Stimulated activated CD4-positive, alpha-beta T cell treated with anti-CD3 and anti-CD28 coated beads, Interleukin-15, amount 100 ng/mL, for 1 hour (primary cell): ENCODE data around the gene ZNRF1.

Source experiments
- DNase-seq, 2 donors: peaks; one replicate each; pipeline ENCODE4 v3.0.0-alpha.2; 2020; ENCODE audit warnings: low read depth in 1 of 2, low spot score in 1 of 2

ZNRF1 gene

DNA sequence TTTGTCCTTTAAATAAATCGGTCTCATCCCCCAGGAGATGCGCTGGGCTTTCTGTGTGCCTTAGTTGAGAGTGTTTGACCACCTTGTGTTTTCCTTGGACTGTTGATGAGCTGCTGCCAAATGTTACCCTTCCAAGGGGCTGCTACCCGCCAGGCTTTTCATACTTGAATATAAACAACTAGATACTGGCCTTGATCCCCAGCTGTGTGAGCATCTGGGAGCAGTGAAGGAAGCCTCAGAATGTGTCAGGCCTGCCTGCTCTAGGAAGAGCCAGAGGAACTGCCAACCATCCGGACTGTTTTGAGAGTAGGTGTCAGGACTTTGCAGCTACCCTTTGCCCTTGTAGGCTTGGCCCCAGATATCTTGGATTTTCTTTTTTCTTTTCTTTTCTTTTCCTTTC lies 60.0 kb downstream of the ZNRF1 start:
- DNase-seq = no peak

- DNase-seq = no peak
These were observed 60.6 kb downstream of the ZNRF1 start for GRCh38 chr16:75059411-75059810.

GRCh38 chr16:75060723-75061122 lies 61.9 kb downstream of the ZNRF1 start:
- DNase-seq = no peak

DNA sequence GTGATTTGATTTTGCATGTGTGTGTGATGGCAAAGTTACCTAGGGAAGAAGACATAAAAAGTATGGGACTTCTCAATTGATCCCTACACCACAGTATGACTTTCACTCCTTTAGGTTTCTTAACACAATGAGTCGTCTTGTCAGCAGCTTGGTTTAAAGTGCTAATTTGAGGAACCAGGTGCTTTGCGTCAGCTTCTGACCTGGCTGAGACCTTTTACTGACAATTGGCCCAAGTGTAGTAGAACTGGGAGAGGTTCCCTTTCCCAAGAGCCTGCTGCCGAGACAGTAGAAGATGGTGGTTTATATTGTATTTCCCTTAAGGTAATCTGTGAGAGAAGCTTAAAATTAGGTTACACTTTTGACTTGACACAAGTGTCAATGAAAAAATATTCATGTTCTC lies 62.8 kb downstream of the ZNRF1 start:
- no peak for DNase-seq

DNA sequence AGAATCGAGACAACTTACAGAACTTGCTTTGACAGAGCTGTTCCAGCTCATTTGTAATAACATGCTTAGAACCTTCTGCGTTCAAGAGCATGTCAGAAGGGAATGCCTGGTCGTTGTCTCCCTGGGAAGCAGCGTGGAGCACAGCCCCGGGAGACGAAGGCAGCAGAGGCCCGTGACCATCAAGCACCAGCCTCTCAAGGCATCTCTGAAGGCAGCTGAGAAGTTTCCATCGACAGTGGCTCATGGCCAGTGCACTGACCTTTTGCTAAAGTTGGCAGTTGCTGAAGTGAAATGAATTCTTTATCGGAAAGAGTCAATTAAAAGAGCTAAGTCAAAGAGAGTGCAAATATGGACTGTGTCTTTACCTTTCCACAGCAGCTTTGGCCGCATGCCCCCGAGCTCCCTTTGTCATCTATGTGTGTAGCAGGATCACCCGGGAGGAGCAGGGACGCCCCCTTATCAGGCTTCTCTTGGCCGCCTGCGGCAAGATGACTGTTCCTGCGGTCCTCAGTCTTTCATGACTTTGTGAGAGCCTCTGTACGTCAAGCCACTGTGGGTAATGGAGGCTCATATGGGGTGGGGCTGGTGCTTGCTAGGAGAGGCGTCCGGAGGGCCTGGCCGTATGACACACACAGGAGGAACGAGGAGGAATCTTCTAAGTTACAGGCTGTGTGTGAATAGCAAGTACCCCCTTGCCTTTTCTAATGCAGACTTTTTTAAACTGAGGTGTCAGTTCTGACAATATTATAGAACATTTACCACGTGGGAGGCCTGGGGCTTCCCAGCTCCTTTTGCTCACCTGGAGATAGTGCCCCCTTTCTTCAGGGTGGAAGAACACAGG lies 63.5 kb downstream of the ZNRF1 start:
- DNase-seq = no peak

DNA sequence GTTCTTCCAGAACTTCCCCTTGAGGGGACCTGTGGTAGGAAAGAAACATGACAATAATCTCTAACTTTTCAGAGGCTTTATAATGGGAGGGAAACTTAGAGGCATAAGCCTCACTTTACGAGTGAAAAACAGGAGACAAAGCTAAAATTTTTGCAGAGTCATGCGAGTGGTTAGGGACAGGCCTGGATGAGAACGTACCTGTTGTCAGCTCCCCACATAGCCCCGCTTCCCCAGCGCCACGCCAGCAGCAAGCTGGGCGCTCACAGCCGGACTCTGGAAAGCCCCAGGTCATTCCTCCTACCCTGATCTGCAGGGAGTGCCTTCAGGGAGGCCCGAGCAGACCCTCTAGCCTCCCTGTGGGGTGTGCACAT lies 64.1 kb downstream of the ZNRF1 start:
- no peak for DNase-seq

DNA sequence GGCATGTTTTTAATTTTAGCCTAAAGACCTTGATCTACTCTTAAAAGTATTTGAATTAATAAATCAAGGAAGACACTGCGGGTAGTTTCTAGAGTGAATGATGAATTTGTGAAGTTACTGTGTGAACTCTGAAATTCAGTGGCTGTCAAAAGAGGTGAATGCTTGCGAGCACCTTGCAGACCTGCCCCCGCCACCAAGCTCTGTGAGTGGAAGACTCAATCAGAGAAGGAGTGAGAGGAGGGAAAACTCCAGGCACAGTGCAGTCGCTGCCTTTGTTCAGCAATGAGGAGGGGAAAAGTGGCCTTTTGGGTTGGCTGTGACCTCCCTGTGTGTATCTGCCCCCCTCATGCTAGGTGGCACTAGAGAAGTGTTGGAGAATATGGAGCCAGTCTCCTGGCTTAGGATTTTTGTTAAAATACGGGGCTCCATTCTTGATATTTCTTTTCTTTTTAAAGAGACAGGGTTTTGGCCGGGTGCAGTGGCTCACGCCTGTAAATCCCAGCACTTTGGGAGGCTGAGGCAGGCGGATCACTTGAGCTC lies 64.8 kb downstream of the ZNRF1 start:
- no peak for DNase-seq

GRCh38 chr16:75064403-75065148 lies 65.8 kb downstream of the ZNRF1 start:
- no peak for DNase-seq

- DNase-seq = no peak
These were observed 66.3 kb downstream of the ZNRF1 start for GRCh38 chr16:75065149-75065505.

GRCh38 chr16:75065521-75066149 lies 66.8 kb downstream of the ZNRF1 start:
- DNase-seq = no peak

- DNase-seq = no peak
These were observed 68.1 kb downstream of the ZNRF1 start for GRCh38 chr16:75066861-75067447.

DNA sequence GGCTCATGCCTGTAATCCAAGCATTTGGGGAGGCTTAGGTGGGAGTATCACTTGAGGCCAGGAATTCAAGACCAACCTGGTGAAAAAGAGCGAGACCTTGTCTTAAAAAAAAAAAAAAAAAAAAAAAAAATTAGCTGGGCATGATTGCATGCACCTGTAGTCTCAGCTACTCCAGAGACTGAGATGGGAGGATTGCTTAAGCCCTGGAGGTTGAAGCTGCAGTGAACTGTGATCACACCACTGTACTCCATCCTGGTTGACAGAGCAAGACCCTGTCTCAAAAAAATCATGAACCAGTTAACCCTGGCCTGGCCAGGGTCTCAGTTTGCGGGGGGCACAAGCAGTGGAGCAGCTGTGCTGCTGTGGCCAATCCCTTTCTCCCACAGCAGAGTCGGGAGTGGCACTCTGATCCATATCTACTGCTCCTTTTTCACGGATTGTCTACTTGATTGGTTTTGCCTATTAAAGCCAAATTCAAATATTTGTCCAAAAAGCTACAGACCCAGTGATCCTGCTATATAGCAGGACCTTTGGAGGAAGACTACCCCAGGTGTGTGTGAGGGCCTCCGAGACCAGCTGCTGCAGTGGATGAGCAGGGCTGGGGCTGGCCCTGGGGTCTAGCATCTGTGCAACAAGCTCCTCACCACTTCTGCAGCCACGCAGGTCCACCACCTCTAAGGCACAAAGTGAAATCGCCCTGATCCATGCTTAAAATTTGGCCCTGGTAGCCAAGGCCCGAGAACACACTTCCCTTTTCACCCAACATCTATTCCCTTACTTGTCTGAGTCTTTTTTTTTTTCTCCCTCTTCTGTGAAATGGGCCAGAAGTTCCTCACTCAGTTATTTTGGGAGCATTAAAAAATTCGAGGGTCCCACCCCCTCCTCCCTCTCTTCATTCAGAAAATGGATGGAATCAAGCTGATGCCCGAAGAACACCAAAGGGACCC lies 69.5 kb downstream of the ZNRF1 start:
- no peak for DNase-seq

GRCh38 chr16:75070012-75070841 lies 71.4 kb downstream of the ZNRF1 start:
- DNase-seq = no peak

- DNase-seq = no peak
These were observed 72.8 kb downstream of the ZNRF1 start for GRCh38 chr16:75071621-75072020.

DNA sequence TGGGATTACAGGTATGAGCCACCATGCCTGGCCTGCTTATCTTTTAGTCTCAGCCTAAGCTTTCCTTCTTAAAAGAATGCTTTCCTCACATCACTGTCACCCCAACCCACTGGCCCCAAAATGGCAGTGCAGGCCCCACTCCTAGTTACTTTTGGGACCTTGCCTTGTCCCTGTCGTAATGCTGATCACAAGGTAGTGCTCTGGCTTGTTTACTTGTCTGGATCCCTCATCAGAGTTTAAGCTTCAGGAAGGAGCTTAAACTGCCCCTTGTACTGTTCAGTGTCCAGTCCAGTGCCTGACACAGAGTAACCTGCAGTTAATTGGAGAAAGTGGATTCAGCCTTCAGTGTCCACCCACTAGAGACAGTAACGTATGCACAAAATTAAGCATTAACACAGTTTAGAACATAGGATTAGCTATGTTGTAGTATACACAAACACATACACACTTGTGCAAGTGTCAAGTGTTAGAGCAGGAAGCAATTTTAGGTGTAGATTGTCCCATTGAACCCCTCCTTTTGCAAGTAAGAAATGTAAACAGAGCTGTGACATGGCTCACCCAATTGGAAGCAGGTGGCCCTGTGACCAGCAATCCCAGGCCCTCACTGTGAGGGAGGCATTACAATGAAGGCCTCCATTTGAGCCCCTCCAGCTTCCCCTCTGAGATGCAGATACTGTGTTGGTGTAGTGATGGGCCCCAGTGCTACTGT lies 73.6 kb downstream of the ZNRF1 start:
- DNase-seq = no peak

- no peak for DNase-seq
These were observed 74.9 kb downstream of the ZNRF1 start for GRCh38 chr16:75073545-75074303.

DNA sequence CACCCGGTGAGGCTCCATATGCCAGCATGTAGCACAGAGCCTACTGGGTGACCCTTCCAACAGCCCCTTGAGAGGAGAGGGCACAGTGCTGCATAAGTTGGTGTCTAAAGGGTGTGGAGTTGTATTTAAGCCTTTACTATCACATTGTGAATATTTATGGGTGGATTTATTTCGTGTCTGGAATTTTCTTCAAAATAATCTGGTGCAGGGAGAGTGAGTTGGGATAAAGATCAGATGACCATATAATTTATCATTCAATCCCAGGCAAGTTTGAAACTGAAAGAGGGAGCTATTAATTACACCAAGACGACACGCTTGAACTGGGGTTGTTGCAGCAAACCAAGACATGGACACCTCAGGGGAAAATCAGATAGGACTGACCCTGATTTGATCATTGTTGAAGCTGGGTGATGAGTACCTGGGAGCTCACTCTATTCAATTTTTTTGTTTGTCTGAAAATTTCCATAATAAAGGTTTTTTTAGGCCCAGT lies 75.5 kb downstream of the ZNRF1 start:
- DNase-seq = no peak
